ENCODE data around the gene EXOSC9. TPM values are rescaled to one million over a fixed set of nuclear protein-coding genes. Genes with fewer than 3 reads are reported as not detected.

Gene EXOSC9
- total and polyA plus RNA-seq, 8 donors = 6.3 to 15.9 (median 7.8) TPM

GRCh38 chr4:121799867-121800501 lies 1.1 kb upstream of the EXOSC9 start:
- 91 to 94% methylated on average over 3 of the region's 3 CpGs for WGBS, 2 donors
- intact Hi-C loops (cut with DNase I) = no loop called here
- Histone ChIP-seq H3K9me3 (no peaks in the 10 kb centered on the region), H3K27me3 (peaks cover 0 to 3% (median 0%) of the 10 kb centered on the region in 4 donors), H3K27ac (no peak overlapping the region), H3K36me3 (peaks cover 0 to 5% (median 0%) of the 10 kb centered on the region in 3 donors), H3K4me1 (peaks cover 6 to 8% (median 7%) of the 10 kb centered on the region in 3 donors), H3K4me3 (peak overlapping the region in 1 of 4 donors; percentile 82)
- ATAC-seq (no peak), DNase-seq (no peak), FAIRE-seq (no peak)
- TF ChIP-seq, protein P1, sequence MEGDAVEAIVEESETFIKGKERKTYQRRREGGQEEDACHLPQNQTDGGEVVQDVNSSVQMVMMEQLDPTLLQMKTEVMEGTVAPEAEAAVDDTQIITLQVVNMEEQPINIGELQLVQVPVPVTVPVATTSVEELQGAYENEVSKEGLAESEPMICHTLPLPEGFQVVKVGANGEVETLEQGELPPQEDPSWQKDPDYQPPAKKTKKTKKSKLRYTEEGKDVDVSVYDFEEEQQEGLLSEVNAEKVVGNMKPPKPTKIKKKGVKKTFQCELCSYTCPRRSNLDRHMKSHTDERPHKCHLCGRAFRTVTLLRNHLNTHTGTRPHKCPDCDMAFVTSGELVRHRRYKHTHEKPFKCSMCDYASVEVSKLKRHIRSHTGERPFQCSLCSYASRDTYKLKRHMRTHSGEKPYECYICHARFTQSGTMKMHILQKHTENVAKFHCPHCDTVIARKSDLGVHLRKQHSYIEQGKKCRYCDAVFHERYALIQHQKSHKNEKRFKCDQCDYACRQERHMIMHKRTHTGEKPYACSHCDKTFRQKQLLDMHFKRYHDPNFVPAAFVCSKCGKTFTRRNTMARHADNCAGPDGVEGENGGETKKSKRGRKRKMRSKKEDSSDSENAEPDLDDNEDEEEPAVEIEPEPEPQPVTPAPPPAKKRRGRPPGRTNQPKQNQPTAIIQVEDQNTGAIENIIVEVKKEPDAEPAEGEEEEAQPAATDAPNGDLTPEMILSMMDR (IDR thresholded peaks at IDR 0.05) = no peak

GRCh38 chr4:121800638-121800960 lies 524 bp upstream of the EXOSC9 start:
- H3K36me3 ChIP-seq = peaks cover 0 to 5% (median 0%) of the 10 kb centered on the region in 3 donors
- H3K9me3 ChIP-seq = no peaks in the 10 kb centered on the region
- ATAC-seq (peak; percentile 25 to 41 (median 34)), FAIRE-seq (no peak), DNase-seq (no peak)
- peaks cover 0 to 3% (median 0%) of the 10 kb centered on the region in 4 donors for H3K27me3 ChIP-seq
- intact Hi-C loops (cut with DNase I) = no loop called here
- TF ChIP-seq, protein P1 (IDR thresholded peaks at IDR 0.05) = no peak
- peaks cover 6 to 8% (median 7%) of the 10 kb centered on the region in 3 donors for H3K4me1 ChIP-seq
- H3K4me3 ChIP-seq = peak overlapping the region; percentile 76 to 93 (median 84)
- H3K27ac ChIP-seq = peak overlapping the region; percentile 68 to 84 (median 79)
- WGBS, 2 donors = 38 to 39% methylated on average over 8 of the region's 8 CpGs

- FAIRE-seq = no peak
- Histone ChIP-seq H3K27me3 (no peaks in the 10 kb centered on the region), H3K27ac (peak overlapping the region in 3 of 4 donors; percentile 68 to 84 (median 83)), H3K4me3 (peak overlapping the region; percentile 76 to 93 (median 84)), H3K4me1 (peaks cover 6 to 8% (median 7%) of the 10 kb centered on the region in 3 donors), H3K36me3 (peaks cover 0 to 10% (median 0%) of the 10 kb centered on the region in 3 donors), H3K9me3 (no peaks in the 10 kb centered on the region)
- no peak for DNase-seq
- TF ChIP-seq, protein P1 (IDR thresholded peaks at IDR 0.05) = no peak
- 12 to 15% methylated on average over 4 of the region's 4 CpGs for WGBS, 2 donors
- ATAC-seq = no peak
- intact Hi-C loops (cut with DNase I) = no loop called here
These were observed 572 bp downstream of the EXOSC9 start for GRCh38 chr4:121801715-121802075.

GRCh38 chr4:121806411-121806810 lies 5.3 kb downstream of the EXOSC9 start:
- no peak overlapping the region for H3K4me3 ChIP-seq
- H3K9me3 ChIP-seq = no peaks in the 10 kb centered on the region
- WGBS, 2 donors = 87 to 89% methylated on average over 4 of the region's 4 CpGs
- H3K4me1 ChIP-seq = peaks cover 3 to 8% (median 6%) of the 10 kb centered on the region in 3 donors
- DNase-seq (no peak), ATAC-seq (no peak), FAIRE-seq (no peak)
- no peaks in the 10 kb centered on the region for H3K27me3 ChIP-seq
- no peak overlapping the region for H3K27ac ChIP-seq
- TF ChIP-seq, protein P1 (IDR thresholded peaks at IDR 0.05) = no peak
- intact Hi-C loops (cut with DNase I) = no loop called here
- peaks cover 0 to 34% (median 0%) of the 10 kb centered on the region in 3 donors for H3K36me3 ChIP-seq

DNA sequence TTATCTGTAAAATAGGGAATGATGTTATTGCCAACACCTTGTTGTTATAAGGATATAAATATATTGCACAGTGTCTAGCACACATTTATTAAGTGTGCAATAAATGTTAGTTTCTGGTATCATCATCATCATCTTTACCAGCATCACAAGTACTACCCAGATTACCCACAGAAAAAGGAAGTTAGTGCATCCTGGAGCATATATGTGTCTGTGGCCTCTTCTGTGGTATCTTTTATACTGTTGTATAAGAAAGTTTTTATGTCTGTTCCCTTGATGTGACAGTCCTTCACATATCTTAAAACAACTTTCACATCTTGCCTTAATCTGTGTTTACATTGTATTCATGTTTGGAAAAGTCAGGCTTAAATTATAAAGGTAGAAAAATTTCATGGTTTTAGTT lies 10.0 kb downstream of the EXOSC9 start:
- Histone ChIP-seq H3K27ac (no peak overlapping the region), H3K4me3 (no peak overlapping the region), H3K9me3 (no peaks in the 10 kb centered on the region), H3K36me3 (peaks cover 0 to 65% (median 0%) of the 10 kb centered on the region in 3 donors), H3K27me3 (no peaks in the 10 kb centered on the region), H3K4me1 (no peaks in the 10 kb centered on the region)
- intact Hi-C loops (cut with DNase I) = no loop called here
- FAIRE-seq (no peak), ATAC-seq (no peak), DNase-seq (no peak)
- TF ChIP-seq, protein P1 (IDR thresholded peaks at IDR 0.05) = no peak
